ENCODE measurements around the gene CPZ.

Gene CPZ

DNA sequence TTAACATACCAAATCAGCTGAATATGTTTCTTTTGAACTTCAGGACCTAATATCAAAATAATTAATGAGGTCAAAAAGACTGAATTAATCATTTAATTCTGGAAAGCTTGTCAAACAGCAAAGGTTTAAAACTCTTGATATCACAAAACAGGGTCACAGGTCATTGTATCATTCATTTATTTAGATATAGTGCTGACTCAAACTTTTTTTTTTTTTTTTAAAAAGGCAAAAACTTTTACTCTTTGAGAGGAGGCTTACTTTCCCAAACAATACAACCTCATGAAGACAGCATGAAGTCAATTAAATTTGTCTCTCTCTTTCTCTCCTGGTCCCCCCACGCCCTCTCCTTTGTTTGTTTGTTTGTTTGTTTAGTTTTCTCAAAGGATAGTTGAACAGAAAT lies 28.0 kb upstream of the CPZ start:
- no peak for DNase-seq (ENCODE audit: extremely low spot score)
- POLR2A ChIA-PET: no interaction called here
- TF ChIP-seq ZNF384 (IDR thresholded peaks at IDR 0.05) (no peak), ARNT (IDR thresholded peaks at IDR 0.05) (no peak), FOXA1 (IDR thresholded peaks at IDR 0.05) (no peak), NFRKB (IDR thresholded peaks at IDR 0.05) (no peak), BHLHE40 (IDR thresholded peaks at IDR 0.05; ENCODE audit: borderline replicate concordance) (no peak), CTBP1 (IDR thresholded peaks at IDR 0.05; ENCODE audit: borderline replicate concordance) (no peak), HDGF (IDR thresholded peaks at IDR 0.05; ENCODE audit: borderline replicate concordance) (no peak), ELF4 (IDR thresholded peaks at IDR 0.05) (no peak), LEF1 (IDR thresholded peaks at IDR 0.05; ENCODE audit: borderline replicate concordance) (no peak), FOXM1 (IDR thresholded peaks at IDR 0.05; ENCODE audit: borderline replicate concordance) (no peak), TARDBP (IDR thresholded peaks at IDR 0.05) (no peak), FOXK2 (IDR thresholded peaks at IDR 0.05) (no peak), L3MBTL2 (conservative IDR thresholded peaks at IDR 0.05) (no peak), SUZ12 (IDR thresholded peaks at IDR 0.05) (no peak), SP1 (IDR thresholded peaks at IDR 0.05) (no peak)
- TF ChIP-seq, protein P1, sequence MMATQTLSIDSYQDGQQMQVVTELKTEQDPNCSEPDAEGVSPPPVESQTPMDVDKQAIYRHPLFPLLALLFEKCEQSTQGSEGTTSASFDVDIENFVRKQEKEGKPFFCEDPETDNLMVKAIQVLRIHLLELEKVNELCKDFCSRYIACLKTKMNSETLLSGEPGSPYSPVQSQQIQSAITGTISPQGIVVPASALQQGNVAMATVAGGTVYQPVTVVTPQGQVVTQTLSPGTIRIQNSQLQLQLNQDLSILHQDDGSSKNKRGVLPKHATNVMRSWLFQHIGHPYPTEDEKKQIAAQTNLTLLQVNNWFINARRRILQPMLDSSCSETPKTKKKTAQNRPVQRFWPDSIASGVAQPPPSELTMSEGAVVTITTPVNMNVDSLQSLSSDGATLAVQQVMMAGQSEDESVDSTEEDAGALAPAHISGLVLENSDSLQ (IDR thresholded peaks at IDR 0.05): no peak
- CTCF ChIA-PET: no interaction called here

DNA sequence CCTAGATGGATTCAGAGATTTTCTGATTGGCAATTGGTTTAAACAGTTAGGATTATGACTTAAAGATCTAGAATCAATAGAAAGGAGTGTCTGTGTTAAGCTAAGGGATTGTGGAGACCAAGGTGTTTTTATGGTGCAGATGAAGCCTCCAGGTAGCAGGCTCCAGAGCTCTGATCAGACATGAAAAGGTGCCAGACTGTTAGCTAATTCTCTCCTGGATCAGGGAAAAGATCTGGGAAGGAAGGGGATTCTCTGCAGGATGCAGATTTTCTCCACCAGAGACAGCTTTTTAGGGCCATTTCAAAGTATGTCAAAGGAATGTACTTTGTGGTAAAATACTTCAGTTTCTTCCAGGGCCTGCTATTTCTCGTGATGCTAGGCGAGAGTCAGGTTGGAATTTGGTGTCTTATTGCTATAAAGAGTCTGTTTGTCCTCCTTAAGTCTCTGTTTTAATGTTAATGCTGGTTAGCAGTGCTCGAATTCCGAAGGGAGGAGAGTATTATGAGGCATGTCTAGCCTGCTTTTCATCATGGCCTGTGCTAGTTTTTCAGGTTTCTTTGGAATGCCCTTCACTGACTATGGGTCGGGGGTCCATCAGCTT lies 24.4 kb upstream of the CPZ start:
- POLR2A ChIA-PET: no interaction called here
- TF ChIP-seq TARDBP (IDR thresholded peaks at IDR 0.05) (no peak), NFRKB (IDR thresholded peaks at IDR 0.05) (no peak), ZNF384 (IDR thresholded peaks at IDR 0.05) (no peak), FOXA1 (IDR thresholded peaks at IDR 0.05) (no peak), L3MBTL2 (conservative IDR thresholded peaks at IDR 0.05) (no peak), SUZ12 (IDR thresholded peaks at IDR 0.05) (no peak), ELF4 (IDR thresholded peaks at IDR 0.05) (no peak), FOXM1 (IDR thresholded peaks at IDR 0.05; ENCODE audit: borderline replicate concordance) (no peak), HDGF (IDR thresholded peaks at IDR 0.05; ENCODE audit: borderline replicate concordance) (no peak), SP1 (IDR thresholded peaks at IDR 0.05) (no peak), CTBP1 (IDR thresholded peaks at IDR 0.05; ENCODE audit: borderline replicate concordance) (no peak), ARNT (IDR thresholded peaks at IDR 0.05) (no peak), LEF1 (IDR thresholded peaks at IDR 0.05; ENCODE audit: borderline replicate concordance) (no peak), FOXK2 (IDR thresholded peaks at IDR 0.05) (no peak)
- TF ChIP-seq, protein P1 (IDR thresholded peaks at IDR 0.05): no peak
- no peak for DNase-seq (ENCODE audit: extremely low spot score)

DNA sequence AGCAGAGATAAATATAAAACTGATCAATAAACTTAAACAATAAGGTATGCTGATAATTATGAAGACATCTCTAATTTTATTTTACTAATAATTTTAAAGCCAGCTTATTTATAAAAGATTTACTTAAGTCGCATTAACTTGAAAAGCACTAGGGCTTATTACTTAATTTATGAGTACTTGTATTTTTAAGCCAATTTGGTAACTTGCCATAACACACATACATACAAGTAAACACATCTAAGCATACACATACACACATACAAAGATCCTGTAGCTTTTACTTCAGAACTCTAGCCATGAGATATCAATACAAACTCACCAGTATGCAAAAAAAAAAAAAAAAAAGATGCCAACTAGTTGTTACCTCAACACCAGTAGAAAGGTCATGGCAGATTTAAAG lies 22.4 kb upstream of the CPZ start:
- TF ChIP-seq BHLHE40 (IDR thresholded peaks at IDR 0.05; ENCODE audit: borderline replicate concordance) (no peak), ZNF384 (IDR thresholded peaks at IDR 0.05) (no peak), ARNT (IDR thresholded peaks at IDR 0.05) (no peak), SP1 (IDR thresholded peaks at IDR 0.05) (no peak), FOXK2 (IDR thresholded peaks at IDR 0.05) (no peak), L3MBTL2 (conservative IDR thresholded peaks at IDR 0.05) (no peak), SUZ12 (IDR thresholded peaks at IDR 0.05) (no peak), FOXM1 (IDR thresholded peaks at IDR 0.05; ENCODE audit: borderline replicate concordance) (no peak), NFRKB (IDR thresholded peaks at IDR 0.05) (no peak), FOXA1 (IDR thresholded peaks at IDR 0.05) (no peak), LEF1 (IDR thresholded peaks at IDR 0.05; ENCODE audit: borderline replicate concordance) (no peak), ELF4 (IDR thresholded peaks at IDR 0.05) (no peak), CTBP1 (IDR thresholded peaks at IDR 0.05; ENCODE audit: borderline replicate concordance) (no peak), TARDBP (IDR thresholded peaks at IDR 0.05) (no peak), HDGF (IDR thresholded peaks at IDR 0.05; ENCODE audit: borderline replicate concordance) (no peak)
- TF ChIP-seq, protein P1 (IDR thresholded peaks at IDR 0.05): no peak
- ChIA-PET POLR2A (no interaction called here), CTCF (no interaction called here)
- DNase-seq (ENCODE audit: extremely low spot score): no peak

More for the DNA sequence above, 24.4 kb upstream of the CPZ start:
- CTCF ChIA-PET: interaction anchor here (0.7 to 1.1 kb wide), 2 partner anchors 15 to 38 kb away, joined by 3 to 9 read pairs; no protein-coding TSS in a partner anchor

DNA sequence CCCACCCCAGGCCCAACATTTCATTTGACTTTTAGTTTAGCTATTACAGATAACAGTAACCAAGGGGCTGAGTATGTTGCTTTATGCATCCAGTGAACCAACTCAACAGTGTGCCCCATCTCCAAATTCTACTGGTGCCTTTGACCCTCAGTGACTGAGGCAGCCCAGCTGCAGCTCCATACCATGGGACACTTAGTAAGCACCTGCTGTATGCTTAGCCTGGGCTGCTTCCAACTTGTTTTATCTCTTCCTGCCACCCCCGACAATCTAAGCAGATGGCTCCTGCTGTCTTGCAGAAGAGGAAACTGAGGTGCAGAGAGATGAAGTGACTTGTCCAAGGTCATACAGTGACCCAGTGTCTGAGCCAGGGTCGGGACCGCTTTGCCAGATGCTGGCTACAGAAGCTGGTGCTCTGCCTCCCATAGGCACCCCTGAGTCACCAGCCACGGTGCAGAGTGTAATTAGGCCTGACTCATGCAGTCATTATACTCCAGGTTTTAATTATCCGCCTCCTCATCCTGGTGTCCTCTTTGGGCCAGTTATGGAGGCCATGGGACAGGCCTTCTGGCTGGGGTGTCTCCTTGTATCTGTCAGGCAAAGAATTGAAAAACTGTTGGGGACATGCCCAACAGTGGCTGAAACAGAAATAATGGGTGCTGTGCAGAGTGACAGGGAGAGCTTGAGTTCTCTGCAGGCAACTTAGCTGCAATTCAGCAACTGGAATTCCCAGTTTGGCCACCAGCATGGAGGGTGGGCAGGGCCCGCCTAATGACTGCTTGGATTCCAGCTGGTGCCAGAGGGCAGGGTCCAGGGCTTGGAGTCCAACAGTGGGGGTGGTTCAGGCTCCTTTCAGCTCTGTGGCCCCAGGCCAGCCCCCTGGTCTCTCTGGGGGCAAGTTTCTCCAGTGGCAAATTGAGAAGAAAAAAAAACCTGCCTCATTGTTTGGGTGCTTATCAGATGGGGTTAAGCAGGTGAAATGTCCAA lies 20.6 kb upstream of the CPZ start:
- TF ChIP-seq LEF1 (IDR thresholded peaks at IDR 0.05; ENCODE audit: borderline replicate concordance): no peak
- no peak for TF ChIP-seq L3MBTL2 (conservative IDR thresholded peaks at IDR 0.05)
- no peak for TF ChIP-seq ZNF384 (IDR thresholded peaks at IDR 0.05)
- no peak for TF ChIP-seq SP1 (IDR thresholded peaks at IDR 0.05)
- TF ChIP-seq FOXM1 (IDR thresholded peaks at IDR 0.05; ENCODE audit: borderline replicate concordance): no peak
- TF ChIP-seq NFRKB (IDR thresholded peaks at IDR 0.05): no peak
- TF ChIP-seq CTBP1 (IDR thresholded peaks at IDR 0.05; ENCODE audit: borderline replicate concordance): no peak
- TF ChIP-seq, protein P1 (IDR thresholded peaks at IDR 0.05): no peak
- no peak for TF ChIP-seq SUZ12 (IDR thresholded peaks at IDR 0.05)
- no peak for TF ChIP-seq FOXK2 (IDR thresholded peaks at IDR 0.05)
- no peak for TF ChIP-seq ARNT (IDR thresholded peaks at IDR 0.05)
- TF ChIP-seq TARDBP (IDR thresholded peaks at IDR 0.05): no peak
- no peak for TF ChIP-seq HDGF (IDR thresholded peaks at IDR 0.05; ENCODE audit: borderline replicate concordance)
- no peak for TF ChIP-seq ELF4 (IDR thresholded peaks at IDR 0.05)
- TF ChIP-seq FOXA1 (IDR thresholded peaks at IDR 0.05): no peak
- TF ChIP-seq BHLHE40 (IDR thresholded peaks at IDR 0.05; ENCODE audit: borderline replicate concordance): no peak
- DNase-seq (ENCODE audit: extremely low spot score): no peak
- ChIA-PET CTCF (no interaction called here), POLR2A (interaction anchor here (0.5 kb wide), 1 partner anchor 10 kb away, joined by 3 read pairs; no protein-coding TSS in a partner anchor)
